Psoas muscle (tissue), 8 donors: ENCODE data around the gene SLC39A12. TPM values are rescaled to one million over a fixed set of nuclear protein-coding genes. Genes with fewer than 3 reads are reported as not detected.

Experiments
- ATAC-seq, 4 donors: fragments of 200-7000 bp; cut with Tn5 transposase; one replicate each; pipeline ENCODE4 v1.9.1; 2020; ENCODE audit warnings: moderate library complexity in 3 of 4, mild to moderate bottlenecking in 2 of 4
- DNase-seq, 2 donors: peaks; one replicate each; pipeline ENCODE4 v3.0.0-alpha.2; 2020
- H3K27ac ChIP-seq: fragments of 200-600 bp; one replicate; pipeline ENCODE4 v1.8.0; 2022
- H3K27me3 ChIP-seq, 3 donors: fragments of 200-600 bp in 1 of 3; one replicate each; pipeline versions ENCODE4 v1.6.1 to v1.8.0; 2013 to 2022; ENCODE audit warnings: low read length in 2 of 3, mild to moderate bottlenecking in 2 of 3, moderate library complexity in 1 of 3; ENCODE audit not compliant: insufficient read depth in 3 of 3
- H3K36me3 ChIP-seq, 2 donors: fragments of 200-600 bp in 1 of 2; one replicate each; pipeline versions ENCODE4 v1.6.1 to v1.8.0; 2013 to 2022; ENCODE audit warnings: low read depth in 1 of 2, mild to moderate bottlenecking in 1 of 2, moderate library complexity in 1 of 2; ENCODE audit not compliant: insufficient read depth in 1 of 2
- H3K4me1 ChIP-seq: fragments of 200-600 bp; one replicate; pipeline ENCODE4 v1.8.0; 2022
- H3K4me3 ChIP-seq: fragments of 200-600 bp; one replicate; pipeline ENCODE4 v1.8.0; 2022; ENCODE audit warnings: mild to moderate bottlenecking
- H3K9me3 ChIP-seq: fragments of 200-600 bp; one replicate; pipeline ENCODE4 v1.8.0; 2022
- CTCF ChIP-seq: fragments of 200-600 bp; IDR thresholded peaks from one replicate; pipeline ENCODE4 v1.8.0; 2022; ENCODE audit warnings: antibody characterized with exemption
- WGBS, 3 donors: extraction: QIAGEN DNeasy Blood & Tissue Kit; methylation state at CpG; one replicate each; pipeline versions ENCODE4 v1.1.6 to v1.1.7; 2013; 5-methylcytosine and 5-hydroxymethylcytosine counted together
- intact Hi-C, 2 donors: fragments of 100-400 bp; cut with DNase I; formaldehyde crosslinking; loops; one replicate each; pipeline versions ENCODE4 v1.11.0 to v1.14.2; 2022
- polyA plus RNA-seq, 3 donors: library from polyadenylated mRNA; stranded (reverse); fragments of 200-250 nt; gene quantifications; one replicate each; pipeline ENCODE4 v1.2.3, GENCODE V29; 2013
- total RNA-seq, 4 donors: library from RNA; stranded (reverse); fragmentation: NEBNext Ultra II Directional in 2 of 4; extraction: Animal tissue kit (Norgen Biotek cat#: 25700) in 2 of 4; gene quantifications; one replicate each; pipeline versions ENCODE4 v1.2.1 to v1.2.4, GENCODE V29; 2021 to 2023
- donor health status: healthy with polysubstance abuse.
- donor health status: DM: no; HTN: no; CAD: no; lungs with moderate emphysema.
- donor health status: Bipolar disorder and iron deficiency.
- donor health status: healthy.
- donor health status: DM: yes; HTN: yes; CAD: no.
- donor health status: DM: no; HTN: no; CAD: no.
- donor health status: DM: no; HTN: no; CAD: no.
- donor health status: DM: yes; HTN: yes; CAD: no.

SLC39A12 gene
- total and polyA plus RNA-seq, 7 donors, result 0.01 TPM; not detected in 6

- no peak overlapping the region for H3K4me3 ChIP-seq
- TF ChIP-seq CTCF, result no peak
- 54 to 65% (median 64%) methylated on average over 4 of the region's 4 CpGs for WGBS, 3 donors
These were observed 32.8 kb downstream of the SLC39A12 start for GRCh38 chr10:17984563-17984962.

GRCh38 chr10:17989908-17990767 lies 38.4 kb downstream of the SLC39A12 start:
- Histone ChIP-seq H3K27ac (no peak overlapping the region), H3K27me3 (peaks cover 0 to 2% (median 0%) of the 10 kb centered on the region in 3 donors), H3K9me3 (no peaks in the 10 kb centered on the region), H3K4me3 (no peak overlapping the region), H3K4me1 (no peaks in the 10 kb centered on the region), H3K36me3 (no peaks in the 10 kb centered on the region)
- no peak for TF ChIP-seq CTCF
- no peak for DNase-seq
- ATAC-seq, result no peak
- intact Hi-C loops, result no loop called here
- 67 to 86% (median 75%) methylated on average over 6 of the region's 6 CpGs for WGBS, 3 donors

More at GRCh38 chr10:17984563-17984962, 32.8 kb downstream of the SLC39A12 start:
- no peak for DNase-seq
- Histone ChIP-seq H3K27ac (no peak overlapping the region), H3K27me3 (peaks cover 0 to 2% (median 0%) of the 10 kb centered on the region in 3 donors), H3K4me1 (no peaks in the 10 kb centered on the region), H3K9me3 (no peaks in the 10 kb centered on the region), H3K36me3 (no peaks in the 10 kb centered on the region)
- no peak for ATAC-seq
- intact Hi-C loops, result no loop called here

- Histone ChIP-seq H3K27ac (no peak overlapping the region), H3K9me3 (no peaks in the 10 kb centered on the region), H3K27me3 (no peaks in the 10 kb centered on the region), H3K4me3 (no peak overlapping the region), H3K36me3 (no peaks in the 10 kb centered on the region), H3K4me1 (no peaks in the 10 kb centered on the region)
- no peak for ATAC-seq
- TF ChIP-seq CTCF, result no peak
- intact Hi-C loops, result no loop called here
- no peak for DNase-seq
These were observed 40.5 kb downstream of the SLC39A12 start for GRCh38 chr10:17992266-17992665.

GRCh38 chr10:17993361-17993760 lies 41.6 kb downstream of the SLC39A12 start:
- no peaks in the 10 kb centered on the region for H3K4me1 ChIP-seq
- no peaks in the 10 kb centered on the region for H3K9me3 ChIP-seq
- WGBS, 3 donors, result 49 to 65% (median 57%) methylated on average over 3 of the region's 3 CpGs
- H3K4me3 ChIP-seq, result no peak overlapping the region
- no peak for ATAC-seq
- H3K27me3 ChIP-seq, result no peaks in the 10 kb centered on the region
- intact Hi-C loops, result no loop called here
- no peaks in the 10 kb centered on the region for H3K36me3 ChIP-seq
- DNase-seq, result no peak
- no peak overlapping the region for H3K27ac ChIP-seq
- TF ChIP-seq CTCF, result no peak
